IMR-90 (cell line): ENCODE results near the gene BRAF. TPM values are rescaled to one million over a fixed set of nuclear protein-coding genes. Genes with fewer than 3 reads are reported as not detected.

Experiments
- ATAC-seq: fragments of 200-7000 bp; cut with Tn5 transposase; 2 replicates; pipeline ENCODE4 v1.9.1; 2020; ENCODE audit warnings: low read depth, mild to moderate bottlenecking, moderate library complexity
- BruUV-seq: library from RNA; stranded (reverse); fragments of 400-500 nt; replicated peaks from 2 replicates; lab custom pipeline; 2021; lab: Mats Ljungman, UMichigan
- CTCF ChIA-PET: fragments of 300-600 bp; formaldehyde crosslinking; extraction: SDS; loops from one replicate; lab custom pipeline; 2021; ENCODE audit warnings: antibody characterized with exemption; lab: Yijun Ruan, JAX
- POLR2A ChIA-PET: fragments of 300-600 bp; sonication (Branson Sonifier 250); formaldehyde crosslinking; loops from one replicate; lab custom pipeline; 2022; ENCODE audit warnings: antibody characterized with exemption; ENCODE audit not compliant: unreplicated experiment; lab: Charles Lee
- DNase-seq: peaks from one replicate; pipeline ENCODE4 v3.0.0; 2013
- H2AFZ ChIP-seq: replicated peaks from 2 replicates; pipeline ENCODE3; 2013; ENCODE audit warnings: low read length, mild to moderate bottlenecking; ENCODE audit not compliant: poor library complexity
- H2AK5ac ChIP-seq: 2 replicates; pipeline ENCODE4 v1.6.1; 2013; ENCODE audit warnings: low read depth, low read length, inconsistent platforms
- H2AK9ac ChIP-seq: replicated peaks from 2 replicates; pipeline ENCODE3; 2013; ENCODE audit warnings: mild to moderate bottlenecking, low read depth, low read length, moderate library complexity; ENCODE audit not compliant: poor library complexity
- H2BK120ac ChIP-seq: 2 replicates; pipeline ENCODE4 v1.6.1; 2013; ENCODE audit warnings: low read depth, low read length, inconsistent platforms
- H2BK15ac ChIP-seq: 3 replicates; pipeline ENCODE4 v1.6.1; 2013; ENCODE audit warnings: low read depth, low read length, inconsistent platforms
- H2BK20ac ChIP-seq: 2 replicates; pipeline ENCODE4 v1.6.1; 2013; ENCODE audit warnings: low read depth, mild to moderate bottlenecking, inconsistent platforms, low read length, moderate library complexity
- H2BK5ac ChIP-seq: 2 replicates; pipeline ENCODE4 v1.6.1; 2013; ENCODE audit warnings: mild to moderate bottlenecking, low read depth, low read length, inconsistent platforms; ENCODE audit not compliant: poor library complexity, severe bottlenecking
- H3K14ac ChIP-seq: replicated peaks from 2 replicates; pipeline ENCODE4 v1.6.1; 2013; ENCODE audit warnings: low read depth, low read length, inconsistent platforms
- H3K18ac ChIP-seq: 2 replicates; pipeline ENCODE4 v1.6.1; 2013; ENCODE audit warnings: low read depth, low read length, control low read depth
- H3K23ac ChIP-seq: 2 replicates; pipeline ENCODE4 v1.6.1; 2013; ENCODE audit warnings: low read depth, low read length, inconsistent platforms
- H3K27ac ChIP-seq: 2 replicates; pipeline ENCODE4 v1.5.1; 2013; ENCODE audit warnings: mild to moderate bottlenecking, control low read depth, low read length; ENCODE audit not compliant: insufficient read depth
- H3K27me3 ChIP-seq: 2 replicates; pipeline ENCODE4 v1.6.1; 2013; ENCODE audit warnings: low read length; ENCODE audit not compliant: control insufficient read depth, insufficient read depth
- H3K36me3 ChIP-seq: 2 replicates; pipeline ENCODE4 v1.6.1; 2013; ENCODE audit warnings: low read length, mixed read lengths; ENCODE audit not compliant: control insufficient read depth, insufficient read depth
- H3K4ac ChIP-seq: 2 replicates; pipeline ENCODE4 v1.6.1; 2013; ENCODE audit warnings: low read depth, low read length, inconsistent platforms
- H3K4me1 ChIP-seq: 2 replicates; pipeline ENCODE4 v1.6.1; 2013; ENCODE audit warnings: low read length, mixed read lengths; ENCODE audit not compliant: control insufficient read depth, insufficient read depth
- H3K4me2 ChIP-seq: 2 replicates; pipeline ENCODE4 v1.6.1; 2013; ENCODE audit warnings: low read depth, mild to moderate bottlenecking, control low read depth, low read length, moderate library complexity
- H3K4me3 ChIP-seq: 2 replicates; pipeline ENCODE4 v1.5.1; 2013; ENCODE audit warnings: low read depth, mild to moderate bottlenecking, control low read depth, low read length, moderate library complexity; ENCODE audit not compliant: insufficient read depth
- H3K56ac ChIP-seq: 2 replicates; pipeline ENCODE4 v1.6.1; 2013; ENCODE audit warnings: low read length, inconsistent platforms; ENCODE audit not compliant: insufficient read depth; ENCODE audit errors: extremely low read depth
- H3K79me1 ChIP-seq, 2 experiments: 2 replicates each; pipeline ENCODE4 v1.6.1; 2013; ENCODE audit warnings: low read length in 2 of 2, inconsistent platforms in 1 of 2, low read depth in 1 of 2
- H3K9ac ChIP-seq: 2 replicates; pipeline ENCODE4 v1.6.1; 2013; ENCODE audit warnings: low read depth, low read length, control low read depth
- H3K9me1 ChIP-seq: 2 replicates; pipeline ENCODE4 v1.6.1; 2013; ENCODE audit warnings: low read length, inconsistent platforms; ENCODE audit not compliant: insufficient read depth
- H3K9me3 ChIP-seq: 2 replicates; pipeline ENCODE4 v1.6.1; 2013; ENCODE audit warnings: low read length; ENCODE audit not compliant: control insufficient read depth, insufficient read depth
- H4K20me1 ChIP-seq: 2 replicates; pipeline ENCODE4 v1.6.1; 2013; ENCODE audit warnings: low read length, inconsistent platforms; ENCODE audit not compliant: insufficient read depth
- H4K5ac ChIP-seq: 2 replicates; pipeline ENCODE4 v1.6.1; 2013; ENCODE audit warnings: mild to moderate bottlenecking, low read depth, low read length, control low read depth
- H4K8ac ChIP-seq, 2 experiments: 2 replicates each; pipeline ENCODE4 v1.6.1; 2013; ENCODE audit warnings: low read depth in 2 of 2, low read length in 2 of 2, control low read depth in 1 of 2, inconsistent platforms in 1 of 2
- H4K91ac ChIP-seq: 2 replicates; pipeline ENCODE4 v1.6.1; 2013; ENCODE audit warnings: low read depth, low read length, inconsistent platforms; ENCODE audit not compliant: insufficient read depth
- CEBPB ChIP-seq: IDR thresholded peaks from 2 replicates; pipeline ENCODE4 v1.6.1; 2012; ENCODE audit warnings: low read depth, low read length, improper control_type of control experiment
- MAFK ChIP-seq: IDR thresholded peaks from 2 replicates; pipeline ENCODE4 v1.6.1; 2012; ENCODE audit warnings: low read depth, low read length, improper control_type of control experiment
- WGBS, 2 experiments: methylation state at CpG; one replicate each; pipeline versions ENCODE4 v1.1.5 to v1.1.7; 2013; ENCODE audit warnings: missing lambda C conversion rate in 2 of 2; ENCODE audit not compliant: insufficient read length in 1 of 2; ENCODE audit errors: extremely low coverage in 2 of 2; 5-methylcytosine and 5-hydroxymethylcytosine counted together
- dilution Hi-C: fragments of 300-500 bp; cut with HindIII; formaldehyde crosslinking; loops from one replicate; pipeline ENCODE4 v1.14.3; 2018; ENCODE audit warnings: low sequenced_read_pairs; ENCODE audit not compliant: unreplicated experiment
- in situ Hi-C: fragments of 300-500 bp; cut with MboI; formaldehyde crosslinking; loops from 3 replicates; pipeline ENCODE4 v1.14.3; 2019; ENCODE audit warnings: low sequenced_read_pairs, inconsistent platforms, mixed read lengths
- intact Hi-C: fragments of 100-400 bp; cut with micrococcal nuclease; formaldehyde crosslinking; loops from 2 replicates; pipeline ENCODE4 v1.10.0; 2022
- polyA plus RNA-seq, 3 experiments: library from polyadenylated mRNA; depleted of rRNA; stranded (reverse); fragments of >200 nt; gene quantifications; 2 replicates each; pipeline ENCODE4 v1.2.3, GENCODE V29; 2012; ENCODE audit warnings: low replicate concordance in 1 of 3
- total RNA-seq: library from RNA; depleted of rRNA; stranded (reverse); fragments of >200 nt; gene quantifications from 2 replicates; pipeline ENCODE4 v1.2.3, GENCODE V29; 2012
- TF ChIP-seq, protein P1 (sequence below): fragments of 150-350 bp; IDR thresholded peaks from 2 replicates; pipeline ENCODE4 v1.6.1; 2016; ENCODE audit warnings: low read depth, mild to moderate bottlenecking, low read length, moderate library complexity, borderline replicate concordance

Gene BRAF
- total and polyA plus RNA-seq, 2 of the 4 experiments (the other 2 are of a cell fraction) = 5.7 to 12.9 TPM

GRCh38 chr7:140674356-140674800 lies 250.4 kb downstream of the BRAF start:
- in situ Hi-C loops = no loop called here

More at GRCh38 chr7:140674356-140674800, 250.4 kb downstream of the BRAF start:
- Histone ChIP-seq H3K4me2 (no peak overlapping the region), H3K27me3 (peaks cover 6% of the 10 kb centered on the region; the same call in 1 of the 2 replicates), H3K79me1 (peaks cover 4 to 6% of the 10 kb centered on the region in 2 experiments; a peak in 1 of 4 replicates), H2BK120ac (no peak overlapping the region), H3K9me1 (peaks cover 4% of the 10 kb centered on the region; the same call in 1 of the 2 replicates), H3K56ac (no peak overlapping the region), H3K9me3 (no peaks in the 10 kb centered on the region), H4K91ac (no peak overlapping the region), H3K9ac (no peak overlapping the region), H2BK20ac (no peak overlapping the region), H2AFZ (no peak overlapping the region), H3K4ac (no peak overlapping the region), H3K23ac (no peak overlapping the region; the same call in 1 of the 2 replicates), H3K14ac (no peak overlapping the region), H2BK15ac (no peak overlapping the region), H3K36me3 (0 out of 2 replicates have a peak, but pooled peaks cover 2% of the 10 kb centered on the region), H3K4me1 (0 out of 2 replicates have a peak, but pooled peaks cover 2% of the 10 kb centered on the region), H2BK5ac (no peak overlapping the region), H3K27ac (no peak overlapping the region), H2AK5ac (no peak overlapping the region), H2AK9ac (peak overlapping the region; percentile 59), H3K18ac (no peak overlapping the region), H4K20me1 (no peaks in the 10 kb centered on the region), H3K4me3 (no peak overlapping the region), H4K5ac (no peak overlapping the region), H4K8ac (no peak overlapping the region)
- TF ChIP-seq, protein P1, sequence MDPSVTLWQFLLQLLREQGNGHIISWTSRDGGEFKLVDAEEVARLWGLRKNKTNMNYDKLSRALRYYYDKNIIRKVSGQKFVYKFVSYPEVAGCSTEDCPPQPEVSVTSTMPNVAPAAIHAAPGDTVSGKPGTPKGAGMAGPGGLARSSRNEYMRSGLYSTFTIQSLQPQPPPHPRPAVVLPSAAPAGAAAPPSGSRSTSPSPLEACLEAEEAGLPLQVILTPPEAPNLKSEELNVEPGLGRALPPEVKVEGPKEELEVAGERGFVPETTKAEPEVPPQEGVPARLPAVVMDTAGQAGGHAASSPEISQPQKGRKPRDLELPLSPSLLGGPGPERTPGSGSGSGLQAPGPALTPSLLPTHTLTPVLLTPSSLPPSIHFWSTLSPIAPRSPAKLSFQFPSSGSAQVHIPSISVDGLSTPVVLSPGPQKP = no peak
- TF ChIP-seq MAFK (no peak), CEBPB (no peak)
- ChIA-PET POLR2A (no interaction called here), CTCF (no interaction called here)
- dilution Hi-C loops = no loop called here
- 100% methylated on average over 2 of the region's 5 CpGs; no CpG with 5 or more reads in 1 of the 2 experiments for WGBS, 2 experiments
- intact Hi-C loops = loop anchor here (5.0 kb wide), 1 partner anchor 978 kb away; no protein-coding TSS in a partner anchor
- no TSS peak for BruUV-seq
- DNase-seq (no peak), ATAC-seq (no peak)
